HUES48 (cell line): ENCODE measurements around the gene RBM26.

Source experiments
- H3K27ac ChIP-seq: one replicate; pipeline ENCODE4 v1.7.0; 2013; ENCODE audit warnings: low read depth, low read length, inconsistent platforms
- H3K27me3 ChIP-seq: 2 replicates; pipeline ENCODE4 v1.6.1; 2013; ENCODE audit warnings: mild to moderate bottlenecking, low read length; ENCODE audit not compliant: control insufficient read depth, insufficient read depth
- H3K36me3 ChIP-seq: 2 replicates; pipeline ENCODE4 v1.6.1; 2013; ENCODE audit warnings: low read length; ENCODE audit not compliant: control insufficient read depth, insufficient read depth
- H3K4me1 ChIP-seq: 2 replicates; pipeline ENCODE4 v1.6.1; 2013; ENCODE audit warnings: mild to moderate bottlenecking, low read length; ENCODE audit not compliant: control insufficient read depth, insufficient read depth
- H3K4me3 ChIP-seq: 2 replicates; pipeline ENCODE4 v1.5.1; 2013; ENCODE audit warnings: mild to moderate bottlenecking, low read depth, low read length
- H3K9ac ChIP-seq: 2 replicates; pipeline ENCODE4 v1.6.1; 2013; ENCODE audit warnings: mild to moderate bottlenecking, low read depth, low read length, moderate library complexity
- H3K9me3 ChIP-seq: 2 replicates; pipeline ENCODE4 v1.6.1; 2013; ENCODE audit warnings: low read length; ENCODE audit not compliant: control insufficient read depth, insufficient read depth

Gene RBM26

GRCh38 chr13:79442221-79442620, 36.2 kb upstream of the RBM26 start:
- no peaks in the 10 kb centered on the region for H3K36me3 ChIP-seq
- peaks cover 9% of the 10 kb centered on the region for H3K4me1 ChIP-seq
- no peak overlapping the region for H3K9ac ChIP-seq
- no peak overlapping the region for H3K27ac ChIP-seq
- H3K9me3 ChIP-seq: no peaks in the 10 kb centered on the region
- H3K4me3 ChIP-seq: no peak overlapping the region
- no peaks in the 10 kb centered on the region for H3K27me3 ChIP-seq

- no peaks in the 10 kb centered on the region for H3K9me3 ChIP-seq
- peaks cover 9% of the 10 kb centered on the region for H3K4me1 ChIP-seq
- H3K27ac ChIP-seq: peak overlapping the region; percentile 9
- H3K4me3 ChIP-seq: no peak overlapping the region
- no peak overlapping the region for H3K9ac ChIP-seq
- H3K27me3 ChIP-seq: no peaks in the 10 kb centered on the region
- no peaks in the 10 kb centered on the region for H3K36me3 ChIP-seq
These were observed 35.0 kb upstream of the RBM26 start for GRCh38 chr13:79440958-79441528.

- H3K27ac ChIP-seq: no peak overlapping the region
- H3K9ac ChIP-seq: no peak overlapping the region
- no peaks in the 10 kb centered on the region for H3K9me3 ChIP-seq
- H3K36me3 ChIP-seq: no peaks in the 10 kb centered on the region
- H3K4me3 ChIP-seq: no peak overlapping the region
- H3K27me3 ChIP-seq: no peaks in the 10 kb centered on the region
- peaks cover 9% of the 10 kb centered on the region for H3K4me1 ChIP-seq
These were observed 33.2 kb upstream of the RBM26 start for GRCh38 chr13:79439275-79439674.

- Histone ChIP-seq H3K4me3 (no peak overlapping the region), H3K9me3 (no peaks in the 10 kb centered on the region), H3K9ac (no peak overlapping the region), H3K4me1 (no peaks in the 10 kb centered on the region), H3K27me3 (no peaks in the 10 kb centered on the region), H3K27ac (no peak overlapping the region), H3K36me3 (no peaks in the 10 kb centered on the region)
These were observed 29.5 kb upstream of the RBM26 start for GRCh38 chr13:79435561-79435990.

GRCh38 chr13:79434556-79434955, 28.5 kb upstream of the RBM26 start:
- H3K36me3 ChIP-seq: no peaks in the 10 kb centered on the region
- H3K9ac ChIP-seq: no peak overlapping the region
- H3K27me3 ChIP-seq: no peaks in the 10 kb centered on the region
- no peak overlapping the region for H3K4me3 ChIP-seq
- no peaks in the 10 kb centered on the region for H3K9me3 ChIP-seq
- no peaks in the 10 kb centered on the region for H3K4me1 ChIP-seq
- H3K27ac ChIP-seq: no peak overlapping the region

GRCh38 chr13:79432992-79433391, 26.9 kb upstream of the RBM26 start:
- Histone ChIP-seq H3K9me3 (no peaks in the 10 kb centered on the region), H3K36me3 (no peaks in the 10 kb centered on the region), H3K27ac (no peak overlapping the region), H3K9ac (no peak overlapping the region), H3K4me1 (no peaks in the 10 kb centered on the region), H3K27me3 (no peaks in the 10 kb centered on the region), H3K4me3 (no peak overlapping the region)

- Histone ChIP-seq H3K9me3 (no peaks in the 10 kb centered on the region), H3K27ac (no peak overlapping the region), H3K4me1 (no peaks in the 10 kb centered on the region), H3K9ac (no peak overlapping the region), H3K27me3 (no peaks in the 10 kb centered on the region), H3K4me3 (no peak overlapping the region), H3K36me3 (no peaks in the 10 kb centered on the region)
These were observed 26.0 kb upstream of the RBM26 start for GRCh38 chr13:79432086-79432485.

GRCh38 chr13:79429309-79429708, 23.3 kb upstream of the RBM26 start:
- Histone ChIP-seq H3K36me3 (no peaks in the 10 kb centered on the region), H3K4me3 (no peak overlapping the region), H3K4me1 (no peaks in the 10 kb centered on the region)

GRCh38 chr13:79427883-79428282, 21.8 kb upstream of the RBM26 start:
- H3K27ac ChIP-seq: no peak overlapping the region
- H3K9me3 ChIP-seq: no peaks in the 10 kb centered on the region
- no peak overlapping the region for H3K4me3 ChIP-seq
- no peaks in the 10 kb centered on the region for H3K27me3 ChIP-seq
- no peaks in the 10 kb centered on the region for H3K36me3 ChIP-seq
- no peaks in the 10 kb centered on the region for H3K4me1 ChIP-seq
- no peak overlapping the region for H3K9ac ChIP-seq

More at GRCh38 chr13:79429309-79429708, 23.3 kb upstream of the RBM26 start:
- Histone ChIP-seq H3K9ac (no peak overlapping the region), H3K27ac (no peak overlapping the region), H3K27me3 (no peaks in the 10 kb centered on the region), H3K9me3 (no peaks in the 10 kb centered on the region)

- Histone ChIP-seq H3K4me3 (no peak overlapping the region), H3K36me3 (no peaks in the 10 kb centered on the region), H3K27me3 (no peaks in the 10 kb centered on the region), H3K9me3 (no peaks in the 10 kb centered on the region), H3K4me1 (no peaks in the 10 kb centered on the region), H3K9ac (no peak overlapping the region), H3K27ac (no peak overlapping the region)
These were observed 21.2 kb upstream of the RBM26 start for GRCh38 chr13:79427265-79427664.

GRCh38 chr13:79423801-79424642, 18.0 kb upstream of the RBM26 start:
- Histone ChIP-seq H3K4me1 (no peaks in the 10 kb centered on the region), H3K9me3 (no peaks in the 10 kb centered on the region), H3K36me3 (no peaks in the 10 kb centered on the region), H3K9ac (no peak overlapping the region), H3K4me3 (no peak overlapping the region), H3K27ac (no peak overlapping the region), H3K27me3 (no peaks in the 10 kb centered on the region)
